Stimulated activated CD8-positive, alpha-beta memory T cell treated with anti-CD3 and anti-CD28 coated beads, Interleukin-15, amount 100 ng/mL, for 4 hours (primary cell): ENCODE measurements around the gene CHCHD3.

ENCODE experiments used
- DNase-seq, 2 donors: peaks; one replicate each; pipeline ENCODE4 v3.0.0-alpha.2; 2020; ENCODE audit warnings: low read depth in 2 of 2

CHCHD3 gene

DNA sequence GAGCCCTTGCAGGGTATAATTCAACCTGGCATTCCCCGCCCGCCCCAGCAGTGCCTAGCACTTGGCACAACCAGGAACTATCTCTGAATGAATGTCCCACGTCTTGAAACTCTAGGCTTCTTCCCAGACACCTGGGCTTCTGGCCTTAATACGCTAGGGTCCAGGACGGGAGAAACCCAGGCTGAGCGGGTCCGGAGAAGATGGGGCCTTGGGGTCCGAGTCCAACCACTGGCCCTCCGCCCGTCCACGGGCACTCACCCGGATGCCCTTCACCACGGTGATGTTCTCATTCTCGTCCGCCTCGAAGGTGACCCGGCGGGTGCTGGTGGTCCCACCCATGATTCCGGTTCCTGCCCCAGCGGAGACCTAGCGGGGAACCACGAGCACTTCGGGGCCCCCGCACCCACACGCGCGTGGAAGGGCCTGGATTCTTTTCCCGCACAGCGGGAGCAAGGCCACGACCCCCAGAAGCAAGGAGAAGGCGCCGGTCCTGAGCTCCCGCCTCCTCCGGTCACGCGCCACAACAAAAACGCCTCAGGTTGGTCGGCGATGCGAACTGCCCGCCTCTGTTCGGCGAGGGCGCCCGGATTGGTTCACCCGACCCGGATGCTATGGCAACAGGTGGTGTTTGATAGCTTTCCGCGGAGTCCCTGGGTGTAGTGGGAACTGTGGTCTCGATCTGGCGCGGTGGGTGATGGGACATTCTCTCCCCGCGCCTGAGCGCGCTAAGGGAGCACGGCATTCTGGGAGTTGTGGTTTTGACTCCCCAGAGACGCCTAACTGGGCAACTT lies at the start of gene CHCHD3:
Gene CHCHD3 (minus strand): TSS at position 492 of the 791 bp plus-strand sequence. CDS start 153 bp downstream, at position 339.
- DNase-seq: peak; percentile 92 to 96

DNA sequence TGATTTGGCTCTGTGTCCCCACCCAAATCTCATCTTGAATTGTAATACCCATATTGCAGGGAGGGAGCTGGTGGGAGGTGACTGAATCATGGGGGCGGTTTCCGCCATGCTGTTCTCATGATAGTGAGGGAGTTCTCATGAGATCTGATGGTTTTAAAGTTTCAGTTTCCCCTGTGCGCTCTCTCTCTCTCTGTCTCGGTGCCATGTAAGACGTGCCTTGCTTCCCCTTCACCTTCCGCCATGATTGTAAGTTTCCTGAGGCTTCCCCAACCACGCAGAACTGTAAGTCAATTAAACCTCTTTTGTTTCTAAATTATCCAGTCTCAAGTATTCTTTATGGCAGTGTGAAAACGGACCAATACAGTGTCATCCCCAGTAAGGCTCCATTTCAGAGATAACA lies 48.3 kb upstream of the CHCHD3 start:
- no peak for DNase-seq

DNA sequence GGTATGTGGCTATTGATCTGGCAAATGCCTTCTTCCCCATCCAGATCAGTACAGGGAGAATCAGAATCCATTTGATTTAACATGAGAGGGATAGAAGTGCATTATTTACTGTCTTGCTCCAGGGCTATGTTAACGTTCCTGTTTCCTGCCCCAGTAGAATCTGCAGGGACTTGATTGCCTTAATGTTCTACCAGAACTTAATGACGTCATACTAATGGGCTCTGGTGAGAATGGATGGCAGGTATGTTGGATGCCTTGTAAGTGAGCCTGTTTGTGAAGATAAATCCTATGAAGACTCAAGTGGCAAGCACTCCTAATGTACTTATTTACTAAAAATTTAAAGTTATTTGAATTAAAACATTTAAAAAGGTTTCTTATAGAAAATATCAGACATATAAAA lies 44.5 kb upstream of the CHCHD3 start:
- no peak for DNase-seq

DNA sequence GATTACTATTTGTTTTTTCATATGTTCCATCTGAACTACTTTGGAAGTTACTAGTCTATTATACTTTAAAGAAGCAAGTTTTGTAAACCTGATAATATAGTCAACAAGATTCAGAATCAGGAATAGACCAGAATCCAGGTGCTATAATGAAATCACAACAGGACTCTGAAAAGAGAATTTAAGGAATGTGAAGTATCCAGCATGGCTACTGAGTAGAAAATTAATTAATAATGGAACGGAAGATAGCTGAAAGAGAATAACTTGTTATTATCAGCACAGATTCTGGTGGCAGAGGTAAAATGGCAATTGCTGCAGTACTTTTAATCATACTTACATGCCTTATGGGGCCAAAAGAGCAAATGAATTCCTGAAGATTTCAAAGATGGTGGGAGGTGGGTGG lies 43.1 kb upstream of the CHCHD3 start:
- no peak for DNase-seq

DNA sequence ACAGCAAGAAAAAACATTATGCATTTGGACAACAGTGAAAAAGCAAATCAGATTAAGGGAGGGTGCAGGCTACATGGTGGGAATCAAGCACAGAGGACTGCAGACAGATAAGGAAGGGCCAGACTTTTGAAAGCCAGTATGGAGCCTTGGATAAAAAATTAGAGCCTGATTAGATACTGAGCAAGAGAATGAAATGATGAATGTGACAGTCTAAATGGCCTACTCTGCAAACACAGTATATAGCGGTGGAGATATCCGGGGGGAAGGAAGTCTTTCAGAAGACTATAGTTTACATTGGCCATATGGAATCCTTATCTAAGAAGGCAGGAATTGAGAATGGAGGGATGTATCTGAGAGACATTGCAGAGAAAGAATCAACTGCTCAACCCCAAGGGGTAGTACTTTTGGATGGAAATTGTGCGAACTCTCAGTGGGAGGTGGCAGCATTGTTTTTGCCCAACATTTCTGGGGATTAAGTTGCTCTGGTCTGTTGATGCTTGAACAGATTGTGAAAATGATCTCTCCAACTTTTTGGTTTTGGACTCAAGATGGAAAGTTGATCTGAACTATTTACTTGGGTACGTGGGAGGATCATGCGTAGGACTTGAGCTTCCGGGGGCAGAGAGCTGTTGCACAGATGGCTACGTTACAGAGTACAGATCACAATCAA lies 39.4 kb upstream of the CHCHD3 start:
- DNase-seq: no peak

DNA sequence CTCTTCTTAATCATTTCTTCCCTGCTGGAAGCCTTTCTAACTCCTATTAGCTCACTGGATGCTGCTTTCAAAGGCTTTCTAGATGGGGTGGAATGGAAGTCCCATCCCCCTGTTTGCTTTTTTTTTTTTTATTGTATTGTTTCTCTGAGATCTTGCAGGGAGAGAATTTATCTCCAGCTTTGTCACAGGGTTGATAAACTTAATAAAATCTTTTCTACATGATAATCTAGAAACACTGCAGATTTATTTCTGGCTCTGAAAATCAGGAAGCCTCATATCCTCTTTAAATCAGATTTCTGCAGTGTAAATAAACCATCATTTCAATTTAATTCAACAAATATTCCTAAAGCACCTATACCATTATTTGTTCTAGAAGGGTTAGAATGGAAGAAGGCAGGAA lies 37.2 kb upstream of the CHCHD3 start:
- DNase-seq: no peak

DNA sequence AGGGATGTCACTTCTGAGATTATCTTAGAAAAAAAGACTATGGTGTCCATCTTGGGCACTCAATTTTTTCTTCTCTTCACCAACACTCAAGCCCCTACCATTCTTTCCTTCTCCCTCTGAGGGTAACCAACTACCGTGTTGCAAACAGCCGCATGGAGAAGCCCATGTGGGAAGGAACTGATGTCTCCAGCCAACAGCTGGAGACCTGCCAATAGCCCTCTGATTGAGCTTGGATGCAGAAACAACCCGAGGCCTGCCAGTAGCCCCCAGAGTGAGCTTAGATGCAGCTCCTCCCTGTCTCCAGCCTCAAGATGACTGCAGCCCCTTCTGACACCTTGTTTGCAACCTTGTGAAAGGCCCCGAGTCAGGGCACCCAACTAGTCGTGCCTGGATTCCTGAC lies 36.4 kb upstream of the CHCHD3 start:
- no peak for DNase-seq

DNA sequence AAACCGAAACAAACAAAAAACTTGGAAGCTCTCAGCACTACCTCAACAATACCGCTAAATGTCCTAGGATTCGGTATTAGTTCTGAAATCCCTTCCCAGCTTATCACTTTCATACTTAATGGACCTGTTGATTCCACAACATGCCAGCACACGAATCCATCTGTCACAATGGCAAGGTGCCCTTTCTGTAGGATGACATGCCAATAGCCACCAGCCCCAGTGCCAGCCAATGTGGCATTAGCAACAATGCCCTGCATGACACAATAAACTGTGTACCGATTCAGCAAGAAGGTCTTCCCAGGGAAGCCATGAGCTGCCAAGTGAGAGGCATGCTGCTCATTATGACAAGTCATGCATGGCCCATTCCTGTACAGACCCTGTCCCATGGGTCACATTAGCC lies 35.6 kb upstream of the CHCHD3 start:
- DNase-seq: no peak

DNA sequence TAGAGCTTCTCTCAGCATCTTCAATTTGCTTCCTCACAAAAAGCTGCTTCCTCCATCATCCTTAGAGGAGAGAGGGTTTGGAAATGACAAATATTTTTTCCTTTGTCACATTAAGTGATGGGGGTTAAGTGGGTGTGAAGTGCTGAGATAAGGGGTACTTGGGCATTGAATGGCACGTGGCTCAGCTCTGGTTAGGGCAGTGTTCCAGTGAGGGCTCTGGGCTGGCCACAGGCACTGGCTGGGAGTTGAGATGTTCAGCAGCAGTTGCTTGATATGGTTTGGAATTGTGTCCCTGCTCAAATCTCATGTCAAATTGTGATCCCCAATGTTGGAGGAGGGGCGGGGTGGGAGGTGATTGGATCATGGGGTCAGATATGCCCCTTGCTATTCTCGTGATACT lies 33.7 kb upstream of the CHCHD3 start:
- DNase-seq: no peak

DNA sequence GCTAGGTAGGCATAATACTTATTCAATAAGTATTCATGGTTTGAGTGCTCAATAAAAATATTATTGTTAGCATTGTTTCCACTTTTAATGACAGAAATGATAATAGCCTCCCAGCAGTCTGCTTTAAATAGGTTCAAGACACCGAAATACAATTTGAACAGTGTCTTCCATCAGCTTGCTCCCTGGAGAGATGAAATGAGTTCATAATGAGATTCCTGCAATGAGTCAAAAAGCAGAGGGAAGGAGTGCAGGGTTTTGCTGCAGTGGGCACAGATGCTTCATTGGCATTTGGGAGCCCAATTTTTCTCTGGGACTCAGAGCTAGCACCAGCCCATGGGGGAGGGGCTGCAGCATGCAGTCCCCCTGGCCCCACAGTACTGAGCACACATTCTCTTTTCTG lies 32.6 kb upstream of the CHCHD3 start:
- no peak for DNase-seq

DNA sequence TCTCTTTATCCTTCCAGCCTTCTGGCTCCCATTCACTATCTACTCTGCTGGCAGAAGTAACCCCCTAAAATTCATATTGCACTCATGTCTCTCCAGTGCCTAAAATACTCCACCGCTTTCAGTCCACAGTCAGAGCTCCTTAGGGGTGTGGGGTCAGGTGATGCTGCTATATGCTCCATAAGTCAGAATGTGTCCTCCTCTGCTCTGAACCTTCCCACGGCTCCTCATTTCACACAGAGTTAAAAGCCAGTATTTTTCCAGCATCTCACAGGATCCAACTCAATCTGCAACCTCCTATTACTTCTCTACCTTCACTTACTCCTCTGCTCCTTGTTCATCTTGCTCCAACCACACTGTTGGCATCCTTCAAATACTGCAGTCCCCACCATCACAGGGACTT lies 31.1 kb upstream of the CHCHD3 start:
- no peak for DNase-seq

DNA sequence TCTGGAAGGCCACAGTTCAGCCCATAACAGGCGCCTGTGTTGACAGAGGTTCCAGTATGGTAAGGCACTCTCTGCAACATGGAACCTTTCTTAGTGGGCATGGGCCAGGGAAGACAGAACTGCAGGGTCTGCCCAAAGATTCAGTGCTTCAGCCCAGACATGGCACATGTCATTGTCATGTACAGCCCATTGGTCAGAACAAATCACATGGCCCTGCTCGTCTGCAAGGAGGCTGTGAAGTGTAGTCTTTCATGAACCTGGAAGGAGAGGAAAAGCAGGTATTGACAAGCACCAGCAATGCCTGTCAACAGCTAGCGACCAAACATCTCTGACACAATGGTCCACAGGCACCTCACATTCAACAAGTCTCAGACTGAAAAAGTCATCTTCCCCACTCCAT lies 30.4 kb upstream of the CHCHD3 start:
- no peak for DNase-seq

DNA sequence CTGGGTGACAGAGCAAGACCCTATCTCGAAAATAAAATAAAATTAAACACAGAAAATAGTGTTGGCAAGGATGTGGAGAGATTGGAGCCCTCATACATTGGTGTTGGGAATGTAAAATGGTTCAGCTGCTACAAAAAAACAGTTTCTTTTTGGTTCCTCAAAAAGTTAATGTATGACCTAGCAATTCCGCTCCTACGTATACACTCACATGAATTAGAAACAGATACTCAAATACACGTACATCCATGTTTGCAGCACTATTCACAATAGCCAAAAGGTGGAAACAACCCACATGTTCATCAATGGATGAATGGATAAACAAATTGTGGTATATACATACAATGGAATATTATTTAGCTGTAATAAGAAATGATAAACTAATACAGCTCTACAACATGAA lies 28.4 kb upstream of the CHCHD3 start:
- DNase-seq: no peak

DNA sequence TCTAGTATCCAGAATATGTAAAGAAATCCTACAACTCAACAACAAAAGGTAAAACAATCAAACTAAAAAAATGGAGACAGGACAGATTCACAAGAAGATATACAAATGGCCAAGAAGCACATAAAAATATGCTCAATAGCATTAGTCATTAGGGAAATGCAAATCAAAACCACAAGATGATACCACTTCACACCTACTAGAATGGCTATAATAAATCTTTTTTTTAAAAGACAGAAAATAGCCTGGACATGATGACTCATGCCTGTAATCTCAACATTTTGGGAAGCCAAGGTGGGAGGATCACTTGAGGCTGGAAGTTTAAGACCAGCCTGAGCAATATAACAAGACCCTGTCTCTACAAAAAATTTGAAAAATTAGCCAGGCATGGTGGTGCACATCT lies 27.9 kb upstream of the CHCHD3 start:
- no peak for DNase-seq

DNA sequence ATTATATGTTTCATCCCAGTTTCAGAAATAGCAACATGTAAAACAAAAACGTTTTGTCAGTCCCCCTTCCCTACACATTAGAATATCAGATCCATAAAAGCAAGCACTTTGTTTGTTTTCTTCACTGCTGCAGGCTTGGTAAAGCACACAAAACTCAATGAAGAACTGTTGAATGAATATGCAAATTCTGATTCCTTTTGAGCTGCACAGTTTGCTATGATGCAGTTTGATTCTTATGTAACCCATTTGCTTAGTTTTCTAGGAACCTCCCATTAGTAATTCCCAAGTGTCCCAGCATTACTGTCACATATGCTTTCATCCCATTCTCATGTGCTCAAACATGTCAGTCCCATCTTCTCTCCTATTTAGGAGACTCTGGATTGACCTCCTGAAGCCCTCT lies 26.1 kb upstream of the CHCHD3 start:
- no peak for DNase-seq

DNA sequence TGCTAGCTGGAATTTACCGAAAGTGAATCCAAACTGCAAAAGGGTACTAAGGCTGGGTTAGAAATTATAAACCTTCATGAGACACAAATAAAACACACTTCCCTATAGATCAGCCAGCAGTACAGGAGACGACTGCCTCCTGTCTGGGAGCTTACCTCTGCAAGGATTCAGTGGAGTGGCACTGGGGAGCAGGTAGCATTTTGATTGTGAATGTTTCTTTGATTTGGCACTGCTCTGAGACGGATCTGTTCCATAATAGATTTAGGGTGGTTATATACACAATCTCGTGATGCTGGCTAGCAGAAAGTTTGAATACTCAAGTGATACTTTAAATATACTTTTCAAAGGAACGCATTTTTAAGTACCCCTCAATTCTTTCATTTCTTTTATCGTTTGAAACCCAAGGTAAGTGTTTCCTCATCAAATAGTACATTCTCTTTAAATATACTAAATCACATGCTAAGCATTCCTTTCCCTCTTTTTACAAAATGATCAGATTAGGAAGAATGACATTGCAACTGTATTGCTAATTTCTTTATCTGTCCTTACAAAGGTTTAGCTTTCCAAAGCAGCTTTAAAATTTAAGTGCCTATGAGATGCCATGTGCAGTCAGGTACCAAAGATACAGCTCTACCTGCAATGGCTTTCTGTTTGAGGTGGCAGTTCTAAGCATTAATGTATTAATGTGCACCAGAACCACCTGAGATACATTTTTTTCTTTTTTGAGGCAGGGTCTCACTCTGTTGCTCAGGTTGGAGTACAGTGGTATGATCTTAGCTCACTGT lies 20.6 kb upstream of the CHCHD3 start:
- DNase-seq: no peak

DNA sequence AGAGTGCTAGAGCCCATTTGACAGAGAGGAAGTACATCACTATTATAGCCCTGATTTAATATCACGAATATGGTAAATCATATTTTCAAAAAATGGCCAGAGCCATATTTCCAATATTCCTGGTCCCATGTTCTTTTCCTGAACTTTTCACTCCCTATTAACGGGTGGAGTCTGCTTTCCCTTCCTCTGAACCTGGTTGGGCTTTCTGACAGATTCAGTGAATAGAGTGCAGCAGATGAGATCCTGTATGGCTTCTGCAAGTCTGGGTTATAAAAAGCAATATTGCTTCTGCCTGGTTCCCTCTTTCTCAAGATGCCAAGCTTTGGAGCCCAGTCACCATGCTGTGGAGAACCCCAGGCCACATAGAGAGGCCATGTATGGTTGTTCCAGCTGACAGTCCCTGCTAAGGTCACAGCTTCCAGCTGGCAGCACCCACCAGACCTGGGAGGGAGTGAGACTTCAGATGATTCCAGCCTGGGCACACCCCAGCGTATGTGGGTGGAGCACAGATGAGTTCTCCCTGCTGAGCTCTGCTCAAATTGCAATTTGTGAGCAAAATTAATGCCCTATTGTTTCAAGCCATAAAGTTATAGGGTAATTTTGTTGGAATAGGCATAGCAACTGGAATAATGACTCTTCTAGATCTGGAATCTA lies 17.9 kb upstream of the CHCHD3 start:
- DNase-seq: no peak

DNA sequence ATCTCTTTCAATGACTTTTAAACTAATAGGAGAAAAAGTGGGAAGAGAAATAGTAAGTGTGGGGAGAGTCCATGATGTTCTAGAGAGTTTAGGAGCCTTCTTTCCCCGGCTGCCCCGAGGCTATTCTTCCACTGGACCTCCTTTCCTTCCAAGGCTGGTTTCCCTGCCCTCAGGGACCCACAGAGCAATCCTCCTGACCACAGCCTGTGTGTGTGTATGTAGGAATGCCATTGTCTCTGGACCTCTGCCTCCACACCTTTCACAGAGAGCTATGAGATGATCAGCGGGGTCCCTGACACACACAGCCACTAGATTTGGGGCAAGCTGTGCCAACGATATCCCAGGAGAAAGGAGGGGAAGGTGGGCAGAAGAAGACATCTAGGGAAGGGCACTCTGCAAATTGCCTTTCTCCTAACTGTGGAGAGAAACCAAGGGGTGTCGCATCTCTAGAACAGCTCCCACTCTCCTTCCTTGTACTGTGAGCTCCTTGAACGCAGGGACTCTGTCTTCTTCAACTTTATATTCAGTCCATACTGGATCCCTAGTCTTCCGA lies 13.3 kb upstream of the CHCHD3 start:
- no peak for DNase-seq

DNA sequence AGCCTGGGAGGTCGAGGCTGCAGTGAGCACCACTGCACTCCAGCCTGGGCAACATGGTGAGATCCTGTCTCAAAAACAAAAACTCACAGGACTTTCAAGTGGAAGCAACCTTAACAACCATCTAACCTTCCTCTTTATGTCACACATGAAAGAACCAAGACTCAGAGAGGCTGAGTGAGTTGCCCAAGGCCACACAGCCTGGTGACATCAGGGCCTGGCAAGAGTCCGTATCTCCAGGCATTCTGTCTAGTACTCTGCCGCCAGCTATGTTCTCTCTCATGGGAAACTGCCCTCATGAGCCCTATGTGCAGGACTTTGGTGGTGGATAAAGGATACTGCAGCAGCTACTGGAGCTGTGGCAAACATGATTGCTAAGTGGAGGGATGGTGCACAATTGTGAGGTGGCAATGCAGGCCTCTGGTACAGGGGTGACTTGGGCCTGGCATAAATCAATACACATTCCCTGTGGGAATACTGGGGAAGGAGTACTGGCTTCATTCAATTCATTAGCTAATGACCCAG lies 10.1 kb upstream of the CHCHD3 start:
- no peak for DNase-seq

DNA sequence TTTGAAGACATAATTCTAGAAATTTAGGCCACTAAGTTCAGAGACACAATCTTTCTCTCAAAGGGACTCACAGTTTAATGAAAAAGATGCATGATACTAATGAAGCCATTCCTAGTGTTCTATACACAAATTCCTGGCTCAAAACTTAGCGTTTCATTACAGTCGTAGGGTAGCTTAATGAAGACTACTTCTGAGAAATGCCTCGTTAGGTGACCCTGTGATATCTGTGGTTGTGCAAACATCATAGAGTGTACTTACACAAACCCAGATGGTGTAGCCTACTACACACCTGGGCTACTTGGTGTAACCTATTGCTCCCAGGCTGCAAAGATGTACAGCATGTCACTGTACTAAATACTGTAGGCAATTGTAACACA lies 488 bp upstream of the CHCHD3 start:
- DNase-seq: no peak

DNA sequence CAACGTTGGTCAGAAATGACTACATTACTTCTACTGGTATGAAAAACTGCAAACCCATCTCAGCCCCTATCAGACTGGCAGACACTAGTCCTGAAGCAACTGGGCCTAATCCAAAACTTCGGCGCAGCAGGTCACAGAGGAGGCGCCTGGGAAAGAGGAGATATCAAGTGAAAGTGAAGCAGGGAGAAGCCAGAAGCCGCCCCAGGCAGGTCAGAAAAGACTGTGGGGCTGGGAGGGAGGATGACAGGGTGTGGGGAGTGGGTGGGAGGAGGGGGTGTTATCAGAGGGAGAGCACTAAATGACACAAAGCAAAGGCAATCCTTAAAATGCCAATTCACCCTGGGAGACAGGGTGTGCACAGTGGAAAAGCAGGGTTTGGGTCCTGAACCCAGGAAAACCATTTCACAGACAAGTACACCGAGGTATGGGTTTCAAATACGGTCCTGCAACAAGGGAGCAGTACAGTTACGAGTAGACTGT lies 731 bp downstream of the CHCHD3 start:
- no peak for DNase-seq

DNA sequence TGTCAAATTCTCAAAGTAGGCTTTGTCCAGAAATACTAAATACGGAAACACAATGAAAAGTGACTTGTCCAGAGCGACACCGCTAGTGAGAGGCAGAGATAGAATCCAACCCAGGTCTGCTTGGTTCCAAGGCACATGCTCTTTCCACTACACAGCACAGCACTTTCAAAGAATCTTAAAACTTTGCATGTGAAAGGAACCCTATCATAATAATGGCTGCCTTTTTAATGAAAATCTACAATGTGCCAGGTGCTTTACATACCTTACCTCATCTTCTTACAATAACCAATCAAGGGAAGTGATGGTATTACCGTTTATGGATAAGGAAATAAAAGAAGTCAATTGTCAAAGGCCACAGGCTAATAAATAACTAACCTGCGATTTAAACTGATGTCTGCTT lies 2.6 kb downstream of the CHCHD3 start:
- DNase-seq: no peak
